ENCODE measurements around the gene LMO7.
"Not testable (repeated sequence)": the region's sequence is repeated elsewhere in the genome, so short reads cannot be mapped to it uniquely, and the experiment has no call there.

Gene LMO7

DNA sequence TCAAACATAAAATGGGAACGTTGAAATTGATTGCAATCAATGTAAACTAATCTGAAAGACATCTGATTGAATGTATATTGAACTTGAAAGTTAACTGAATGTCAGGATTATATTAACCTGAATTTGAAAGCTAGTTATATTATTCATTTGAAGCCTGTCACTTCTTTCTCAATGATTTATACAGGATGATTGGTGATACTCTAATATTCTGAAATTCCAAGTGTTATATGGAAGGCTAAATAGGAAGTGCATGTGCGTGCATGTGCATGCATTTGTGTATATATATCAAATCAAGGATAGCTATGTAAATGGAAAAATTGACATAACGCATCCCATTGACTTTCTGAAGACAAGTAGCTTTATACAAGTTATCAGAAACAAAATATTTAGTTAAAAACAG lies 143.3 kb downstream of the LMO7 start:
- H3K4me3 ChIP-seq (ENCODE audit: low read depth in 1 of 2, low read length in 2 of 2) = no peak overlapping the region
- H3K27me3 ChIP-seq (ENCODE audit: low read depth, low read length) = no peaks in the 10 kb centered on the region
- no peak overlapping the region for H3K27ac ChIP-seq (ENCODE audit: low read length)
- H3K9me3 ChIP-seq (ENCODE audit: control insufficient read depth in 1 of 2, low read length in 2 of 2) = no peaks in the 10 kb centered on the region
- no peaks in the 10 kb centered on the region for H3K36me3 ChIP-seq (ENCODE audit: control insufficient read depth in 1 of 2, insufficient read depth in 2 of 2, low read length in 2 of 2)
- no peaks in the 10 kb centered on the region for H3K4me1 ChIP-seq (ENCODE audit: control insufficient read depth in 1 of 2, insufficient read depth in 2 of 2, low read length in 2 of 2)

DNA sequence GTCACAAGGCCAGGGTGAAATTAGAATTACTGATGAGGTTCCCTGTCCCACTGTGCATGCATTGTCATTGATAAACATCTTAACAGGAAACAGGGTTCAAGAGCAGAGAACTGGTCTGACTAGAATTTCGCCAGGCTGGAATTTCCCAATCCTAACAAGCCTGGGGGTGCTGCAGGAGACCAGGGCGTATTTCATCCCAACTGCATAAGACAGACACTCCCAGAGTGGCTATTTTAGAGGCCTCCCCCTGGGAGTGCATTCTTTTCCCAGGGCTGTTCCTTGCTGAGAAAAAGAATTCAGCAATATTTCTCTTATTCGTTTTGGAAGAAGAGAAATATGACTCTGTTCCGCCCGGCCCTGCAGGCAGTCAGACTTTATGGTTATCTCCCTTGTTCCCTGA lies 144.0 kb downstream of the LMO7 start:
- H3K27ac ChIP-seq (ENCODE audit: low read length); H3K36me3 ChIP-seq (ENCODE audit: control insufficient read depth in 1 of 2, insufficient read depth in 2 of 2, low read length in 2 of 2); H3K4me1 ChIP-seq (ENCODE audit: control insufficient read depth in 1 of 2, insufficient read depth in 2 of 2, low read length in 2 of 2); H3K27me3 ChIP-seq (ENCODE audit: low read depth, low read length); H3K9me3 ChIP-seq (ENCODE audit: control insufficient read depth in 1 of 2, low read length in 2 of 2); H3K4me3 ChIP-seq (ENCODE audit: low read depth in 1 of 2, low read length in 2 of 2): not testable (repeated sequence)

DNA sequence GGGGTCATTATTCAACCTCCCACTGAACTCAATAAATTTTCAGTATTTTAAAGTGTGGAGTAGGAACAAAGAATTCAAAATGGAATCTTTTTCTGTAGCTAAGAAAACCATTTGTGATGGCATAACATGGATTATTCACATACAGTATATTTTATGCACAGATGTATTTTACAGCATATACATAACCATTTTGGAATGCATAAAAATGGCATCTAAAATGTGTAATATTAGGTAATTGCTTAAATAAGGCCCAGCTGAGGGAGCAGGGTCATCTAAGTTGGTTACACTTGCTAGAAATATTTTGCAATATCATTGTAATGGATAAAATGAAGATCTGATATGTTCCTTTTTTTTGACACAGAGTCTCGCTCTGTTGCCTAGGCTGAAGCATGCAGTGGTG lies 146.9 kb downstream of the LMO7 start:
- Histone ChIP-seq H3K4me1 (ENCODE audit: control insufficient read depth in 1 of 2, insufficient read depth in 2 of 2, low read length in 2 of 2) (no peaks in the 10 kb centered on the region), H3K36me3 (ENCODE audit: control insufficient read depth in 1 of 2, insufficient read depth in 2 of 2, low read length in 2 of 2) (no peaks in the 10 kb centered on the region), H3K27ac (ENCODE audit: low read length) (no peak overlapping the region), H3K4me3 (ENCODE audit: low read depth in 1 of 2, low read length in 2 of 2) (no peak overlapping the region), H3K27me3 (ENCODE audit: low read depth, low read length) (no peaks in the 10 kb centered on the region), H3K9me3 (ENCODE audit: control insufficient read depth in 1 of 2, low read length in 2 of 2) (no peaks in the 10 kb centered on the region)

DNA sequence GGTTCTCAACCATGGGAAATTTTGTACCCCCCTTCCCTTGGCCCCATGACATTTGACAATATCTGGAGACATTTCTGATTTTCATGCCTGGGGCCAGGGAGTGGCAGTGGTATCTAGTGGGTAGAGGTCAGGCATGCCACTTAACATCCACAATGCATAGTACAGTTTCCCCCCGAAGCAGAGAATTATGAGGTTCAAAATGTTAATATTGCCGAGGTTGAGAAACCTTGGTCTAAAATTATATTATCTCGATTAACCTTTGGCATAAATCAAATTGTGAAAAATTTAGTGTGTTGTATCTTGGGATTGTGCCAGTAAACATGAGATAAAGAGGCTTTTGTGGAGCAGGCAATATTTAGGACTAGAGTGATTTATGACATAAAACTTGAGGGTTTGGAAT lies 147.9 kb downstream of the LMO7 start:
- Histone ChIP-seq H3K9me3 (ENCODE audit: control insufficient read depth in 1 of 2, low read length in 2 of 2) (no peaks in the 10 kb centered on the region), H3K4me1 (ENCODE audit: control insufficient read depth in 1 of 2, insufficient read depth in 2 of 2, low read length in 2 of 2) (peaks cover 0 to 6% of the 10 kb centered on the region in 2 donors), H3K27me3 (ENCODE audit: low read depth, low read length) (no peaks in the 10 kb centered on the region), H3K27ac (ENCODE audit: low read length) (no peak overlapping the region), H3K4me3 (ENCODE audit: low read depth in 1 of 2, low read length in 2 of 2) (no peak overlapping the region), H3K36me3 (ENCODE audit: control insufficient read depth in 1 of 2, insufficient read depth in 2 of 2, low read length in 2 of 2) (no peaks in the 10 kb centered on the region)

DNA sequence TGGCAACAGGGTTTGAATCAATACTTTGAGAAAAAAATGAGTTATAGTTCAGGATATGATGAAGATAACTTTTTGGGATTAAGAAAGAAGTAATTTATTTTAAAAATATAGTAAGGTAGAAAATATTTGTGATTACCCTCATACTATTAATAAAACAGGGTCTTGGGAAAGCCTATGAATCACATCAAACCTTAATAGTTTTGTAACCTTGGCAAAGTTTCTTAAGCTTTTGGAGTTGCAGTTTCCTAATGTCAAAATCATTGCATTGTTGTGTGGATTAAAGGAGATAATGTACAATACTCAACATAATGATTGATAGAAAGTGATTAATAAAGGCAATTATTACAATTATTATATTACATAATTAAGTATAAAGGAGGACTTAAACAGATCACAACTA lies 149.0 kb downstream of the LMO7 start:
- H3K27me3 ChIP-seq (ENCODE audit: low read depth, low read length) = no peaks in the 10 kb centered on the region
- H3K27ac ChIP-seq (ENCODE audit: low read length) = no peak overlapping the region
- no peak overlapping the region for H3K4me3 ChIP-seq (ENCODE audit: low read depth in 1 of 2, low read length in 2 of 2)
- peaks cover 0 to 6% of the 10 kb centered on the region in 2 donors for H3K4me1 ChIP-seq (ENCODE audit: control insufficient read depth in 1 of 2, insufficient read depth in 2 of 2, low read length in 2 of 2)
- H3K36me3 ChIP-seq (ENCODE audit: control insufficient read depth in 1 of 2, insufficient read depth in 2 of 2, low read length in 2 of 2) = no peaks in the 10 kb centered on the region
- no peaks in the 10 kb centered on the region for H3K9me3 ChIP-seq (ENCODE audit: control insufficient read depth in 1 of 2, low read length in 2 of 2)

DNA sequence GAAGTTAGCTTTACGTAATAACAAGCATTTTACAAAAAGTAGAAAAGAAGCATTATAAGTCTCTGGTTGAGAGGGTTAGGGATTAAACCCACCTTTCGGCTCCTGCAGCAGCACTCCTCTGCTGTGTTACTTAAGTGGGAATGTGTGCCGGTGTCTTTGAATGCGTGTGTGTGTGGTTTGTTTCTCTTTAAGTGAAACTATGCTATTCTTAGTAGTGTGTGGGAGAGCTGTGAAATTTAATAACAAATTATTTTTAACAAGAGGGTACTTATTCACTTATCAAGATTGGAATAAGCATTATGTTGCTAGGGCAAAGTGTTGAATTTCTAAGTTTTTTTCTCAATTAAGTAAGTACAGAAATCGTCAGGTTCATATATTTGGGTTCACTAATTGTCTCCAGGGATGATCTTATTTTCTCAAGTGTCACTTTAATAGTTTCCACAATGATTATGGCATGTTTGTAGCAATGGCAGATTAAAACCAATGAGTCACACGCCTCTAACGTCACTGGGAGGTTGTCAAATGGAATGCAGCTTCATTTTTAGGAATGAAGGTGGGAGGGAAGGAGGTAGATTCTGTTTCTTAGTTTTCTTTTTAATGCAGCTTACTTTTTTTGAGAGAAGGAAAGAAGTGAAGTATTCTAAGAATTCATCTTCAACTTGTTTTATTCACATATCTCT lies 151.3 kb downstream of the LMO7 start:
- no peaks in the 10 kb centered on the region for H3K9me3 ChIP-seq (ENCODE audit: control insufficient read depth in 1 of 2, low read length in 2 of 2)
- H3K4me1 ChIP-seq (ENCODE audit: control insufficient read depth in 1 of 2, insufficient read depth in 2 of 2, low read length in 2 of 2) = peaks cover 0 to 6% of the 10 kb centered on the region in 2 donors
- no peaks in the 10 kb centered on the region for H3K27me3 ChIP-seq (ENCODE audit: low read depth, low read length)
- H3K4me3 ChIP-seq (ENCODE audit: low read depth in 1 of 2, low read length in 2 of 2) = no peak overlapping the region
- H3K36me3 ChIP-seq (ENCODE audit: control insufficient read depth in 1 of 2, insufficient read depth in 2 of 2, low read length in 2 of 2) = no peaks in the 10 kb centered on the region
- no peak overlapping the region for H3K27ac ChIP-seq (ENCODE audit: low read length)

DNA sequence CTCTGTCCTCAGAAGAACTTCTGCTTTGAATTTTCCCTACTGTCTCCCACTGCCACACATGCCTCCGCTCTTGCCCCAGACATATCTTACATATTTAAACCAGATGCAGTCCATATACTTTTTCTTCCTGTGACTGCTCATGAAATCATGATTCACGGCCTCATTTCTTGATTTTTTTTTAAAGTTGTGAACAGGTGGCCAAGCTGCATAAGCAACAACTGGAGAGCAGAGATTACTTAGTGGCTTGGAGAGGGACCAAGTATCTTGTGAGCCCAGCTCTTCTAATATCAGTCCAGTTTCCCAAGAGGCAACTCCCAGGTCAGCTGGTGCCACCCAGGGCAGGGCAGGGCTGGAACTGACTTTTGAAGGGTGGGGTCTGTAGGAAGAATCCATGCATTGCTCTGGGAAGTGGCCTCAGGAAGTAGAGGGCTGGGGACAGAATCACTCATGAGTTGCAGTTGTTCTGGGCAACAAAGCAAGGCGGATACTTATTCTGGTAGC lies 152.4 kb downstream of the LMO7 start:
- Histone ChIP-seq H3K9me3 (ENCODE audit: control insufficient read depth in 1 of 2, low read length in 2 of 2) (no peaks in the 10 kb centered on the region), H3K4me3 (ENCODE audit: low read depth in 1 of 2, low read length in 2 of 2) (no peak overlapping the region), H3K27me3 (ENCODE audit: low read depth, low read length) (no peaks in the 10 kb centered on the region), H3K27ac (ENCODE audit: low read length) (no peak overlapping the region), H3K4me1 (ENCODE audit: control insufficient read depth in 1 of 2, insufficient read depth in 2 of 2, low read length in 2 of 2) (peaks cover 0 to 6% of the 10 kb centered on the region in 2 donors), H3K36me3 (ENCODE audit: control insufficient read depth in 1 of 2, insufficient read depth in 2 of 2, low read length in 2 of 2) (no peaks in the 10 kb centered on the region)

DNA sequence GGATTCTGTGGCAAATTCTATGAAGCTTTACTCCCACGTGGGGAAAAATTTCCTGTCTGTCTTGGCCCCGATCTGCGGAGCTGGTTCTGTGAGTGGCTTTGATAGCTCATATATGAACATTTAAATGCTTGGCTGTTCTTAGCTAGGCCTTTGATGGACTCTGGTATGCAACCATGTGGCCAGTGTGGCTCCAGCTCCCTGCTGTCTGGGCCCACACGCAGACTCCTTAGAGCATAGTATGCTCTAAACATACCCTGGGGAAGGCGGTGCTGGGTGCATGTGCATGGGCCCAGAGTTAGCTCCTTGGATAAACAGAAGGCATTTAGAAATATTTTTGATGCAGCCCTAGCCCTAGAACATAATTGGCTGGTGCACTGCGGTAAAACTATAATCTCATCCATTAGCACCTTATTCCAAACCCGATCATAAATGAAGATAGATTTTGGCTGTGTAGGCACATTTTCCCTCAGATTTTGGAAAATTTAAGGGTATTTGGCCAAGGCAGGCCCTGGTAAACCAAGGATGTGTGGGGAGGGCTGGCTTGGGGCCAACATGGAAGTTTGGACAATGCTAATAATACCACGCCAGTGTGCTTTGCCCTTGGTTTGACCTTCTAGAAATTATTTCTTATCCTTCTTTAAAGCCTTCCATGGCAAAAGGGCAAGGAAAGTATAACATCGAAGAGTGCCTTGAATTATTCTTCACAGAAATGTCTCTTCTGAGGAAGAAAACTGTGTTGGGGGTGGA lies 153.5 kb downstream of the LMO7 start:
- Histone ChIP-seq H3K27me3 (ENCODE audit: low read depth, low read length) (no peaks in the 10 kb centered on the region), H3K27ac (ENCODE audit: low read length) (no peak overlapping the region), H3K9me3 (ENCODE audit: control insufficient read depth in 1 of 2, low read length in 2 of 2) (no peaks in the 10 kb centered on the region), H3K36me3 (ENCODE audit: control insufficient read depth in 1 of 2, insufficient read depth in 2 of 2, low read length in 2 of 2) (no peaks in the 10 kb centered on the region), H3K4me1 (ENCODE audit: control insufficient read depth in 1 of 2, insufficient read depth in 2 of 2, low read length in 2 of 2) (peaks cover 0 to 6% of the 10 kb centered on the region in 2 donors), H3K4me3 (ENCODE audit: low read depth in 1 of 2, low read length in 2 of 2) (no peak overlapping the region)

DNA sequence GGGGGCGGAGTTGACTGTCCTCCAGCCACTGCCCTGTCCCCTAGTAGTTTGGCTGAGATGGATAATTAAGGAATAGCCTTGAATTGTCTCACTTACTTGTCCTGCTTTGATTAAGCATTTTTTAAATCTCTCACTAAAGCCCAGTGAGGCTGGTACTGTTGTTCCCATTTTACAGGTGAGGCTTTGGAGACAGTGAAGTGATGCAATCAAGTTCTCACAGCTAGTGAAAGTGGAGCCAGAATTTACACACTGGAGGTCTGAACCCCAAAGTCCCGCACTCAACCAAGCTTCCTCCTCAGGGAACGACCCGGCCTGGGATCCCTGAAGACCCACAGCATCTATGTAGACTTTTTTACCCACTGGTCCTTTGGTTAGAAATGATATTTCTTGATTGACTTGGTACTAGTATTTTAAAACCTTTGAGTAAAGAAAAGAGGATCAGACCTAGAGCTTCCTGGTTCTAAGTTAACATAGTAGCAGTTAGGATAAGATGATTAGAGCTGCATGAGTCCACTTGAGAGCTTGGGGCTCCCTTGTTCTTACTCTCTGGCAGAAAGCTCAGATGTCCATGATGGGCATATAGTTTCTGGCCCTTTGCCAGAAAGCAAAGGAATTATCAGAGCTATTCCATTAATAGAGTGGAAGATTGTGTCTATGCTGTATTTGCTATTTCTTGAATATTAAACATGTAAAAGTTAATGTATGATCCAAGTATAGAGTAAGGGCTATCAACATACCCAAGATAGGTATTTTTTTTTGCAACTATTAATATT lies 154.3 kb downstream of the LMO7 start:
- no peak overlapping the region for H3K4me3 ChIP-seq (ENCODE audit: low read depth in 1 of 2, low read length in 2 of 2)
- no peak overlapping the region for H3K27ac ChIP-seq (ENCODE audit: low read length)
- no peaks in the 10 kb centered on the region for H3K9me3 ChIP-seq (ENCODE audit: control insufficient read depth in 1 of 2, low read length in 2 of 2)
- peaks cover 0 to 6% of the 10 kb centered on the region in 2 donors for H3K4me1 ChIP-seq (ENCODE audit: control insufficient read depth in 1 of 2, insufficient read depth in 2 of 2, low read length in 2 of 2)
- no peaks in the 10 kb centered on the region for H3K36me3 ChIP-seq (ENCODE audit: control insufficient read depth in 1 of 2, insufficient read depth in 2 of 2, low read length in 2 of 2)
- H3K27me3 ChIP-seq (ENCODE audit: low read depth, low read length) = no peaks in the 10 kb centered on the region

DNA sequence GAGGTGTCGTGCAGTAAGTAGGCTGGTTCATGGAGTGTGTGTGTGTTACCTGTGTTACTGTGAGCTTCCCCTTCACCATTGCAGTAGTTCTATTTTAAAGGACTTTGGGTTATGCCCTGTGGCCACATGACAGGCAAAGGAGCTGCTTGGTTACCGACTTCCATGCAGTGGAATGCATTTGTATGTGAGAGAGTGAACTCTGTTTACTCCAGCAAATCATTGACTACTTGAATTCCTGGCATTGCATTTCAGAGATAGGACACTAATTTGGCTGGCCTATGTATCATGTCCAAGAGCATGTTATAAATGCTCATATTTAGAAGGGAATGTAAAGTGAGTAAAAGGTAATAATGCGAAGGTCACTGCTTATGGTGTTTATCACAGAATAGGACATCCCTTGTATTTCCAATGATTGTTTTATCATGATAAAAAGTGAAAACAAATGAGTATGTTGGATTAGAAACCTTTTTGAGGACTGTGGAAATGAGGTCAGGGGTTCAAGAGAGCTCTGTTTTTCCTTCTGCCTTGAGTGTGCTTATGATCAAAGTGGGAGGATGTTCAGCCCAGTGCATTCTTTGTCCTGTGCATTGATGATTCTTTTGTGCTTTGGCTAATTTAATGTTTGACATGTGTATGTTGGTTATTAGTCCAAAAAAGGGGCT lies 156.5 kb downstream of the LMO7 start:
- Histone ChIP-seq H3K9me3 (ENCODE audit: control insufficient read depth in 1 of 2, low read length in 2 of 2) (no peaks in the 10 kb centered on the region), H3K4me1 (ENCODE audit: control insufficient read depth in 1 of 2, insufficient read depth in 2 of 2, low read length in 2 of 2) (peaks cover 0 to 6% of the 10 kb centered on the region in 2 donors), H3K27ac (ENCODE audit: low read length) (no peak overlapping the region), H3K27me3 (ENCODE audit: low read depth, low read length) (no peaks in the 10 kb centered on the region), H3K36me3 (ENCODE audit: control insufficient read depth in 1 of 2, insufficient read depth in 2 of 2, low read length in 2 of 2) (no peaks in the 10 kb centered on the region), H3K4me3 (ENCODE audit: low read depth in 1 of 2, low read length in 2 of 2) (no peak overlapping the region)

DNA sequence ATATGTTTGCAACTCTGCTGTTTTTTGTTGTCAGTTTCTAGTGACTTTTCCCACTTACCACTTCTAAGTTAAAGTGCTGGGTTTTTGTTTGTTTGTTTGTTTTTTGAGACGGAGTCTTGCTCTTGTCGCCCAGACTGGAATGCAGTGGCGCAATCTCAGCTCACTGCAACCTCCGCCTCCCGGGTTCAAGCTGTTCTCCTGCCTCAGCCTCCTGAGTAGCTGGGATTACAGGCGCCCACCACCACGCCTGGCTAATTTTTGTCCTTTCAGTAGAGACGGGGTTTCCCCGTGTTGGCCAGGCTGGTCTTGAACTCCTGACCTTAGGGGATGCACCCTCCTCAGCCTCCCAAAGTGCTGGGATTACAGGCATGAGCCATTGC lies 157.0 kb downstream of the LMO7 start:
- H3K27ac ChIP-seq (ENCODE audit: low read length); H3K36me3 ChIP-seq (ENCODE audit: control insufficient read depth in 1 of 2, insufficient read depth in 2 of 2, low read length in 2 of 2); H3K9me3 ChIP-seq (ENCODE audit: control insufficient read depth in 1 of 2, low read length in 2 of 2); H3K4me3 ChIP-seq (ENCODE audit: low read depth in 1 of 2, low read length in 2 of 2); H3K4me1 ChIP-seq (ENCODE audit: control insufficient read depth in 1 of 2, insufficient read depth in 2 of 2, low read length in 2 of 2); H3K27me3 ChIP-seq (ENCODE audit: low read depth, low read length): not testable (repeated sequence)
